Measurements from ENCODE around the gene EPS8L2.

EPS8L2 gene

GRCh38 chr11:704228-704674, 1.8 kb upstream of the EPS8L2 start:
- no peak overlapping the region for H3K27ac ChIP-seq
- no peak overlapping the region for H3K4me3 ChIP-seq (IDR thresholded peaks at IDR 0.05; ENCODE audit: insufficient read depth, low read depth, low read length)
- H3K27me3 ChIP-seq (ENCODE audit: insufficient read depth, low read depth), result no peaks in the 10 kb centered on the region
- no peaks in the 10 kb centered on the region for H3K79me2 ChIP-seq (ENCODE audit: insufficient read depth, low read depth)
- H3K4me1 ChIP-seq (ENCODE audit: low read depth, poor library complexity, severe bottlenecking), result no peaks in the 10 kb centered on the region
- no peak overlapping the region for H2AFZ ChIP-seq (ENCODE audit: low read depth)
- no peaks in the 10 kb centered on the region for H3K36me3 ChIP-seq (ENCODE audit: insufficient read depth)
- H3K4me2 ChIP-seq, result no peak overlapping the region
- no peak for TF ChIP-seq CTCF (conservative IDR thresholded peaks at IDR 0.05; ENCODE audit: low read depth, low read length)
- H4K20me1 ChIP-seq (ENCODE audit: insufficient read depth), result no peaks in the 10 kb centered on the region
- H3K9ac ChIP-seq, result no peak overlapping the region

GRCh38 chr11:704781-705645, 1.0 kb upstream of the EPS8L2 start:
- H3K9ac ChIP-seq, result no peak overlapping the region
- H3K27ac ChIP-seq, result no peak overlapping the region
- H3K79me2 ChIP-seq (ENCODE audit: insufficient read depth, low read depth), result no peaks in the 10 kb centered on the region
- no peaks in the 10 kb centered on the region for H3K4me1 ChIP-seq (ENCODE audit: low read depth, poor library complexity, severe bottlenecking)
- TF ChIP-seq CTCF (conservative IDR thresholded peaks at IDR 0.05; ENCODE audit: low read depth, low read length), result no peak
- no peak overlapping the region for H2AFZ ChIP-seq (ENCODE audit: low read depth)
- H3K27me3 ChIP-seq (ENCODE audit: insufficient read depth, low read depth), result no peaks in the 10 kb centered on the region
- H4K20me1 ChIP-seq (ENCODE audit: insufficient read depth), result no peaks in the 10 kb centered on the region
- H3K4me2 ChIP-seq, result no peak overlapping the region
- H3K4me3 ChIP-seq (IDR thresholded peaks at IDR 0.05; ENCODE audit: insufficient read depth, low read depth, low read length), result no peak overlapping the region
- no peaks in the 10 kb centered on the region for H3K36me3 ChIP-seq (ENCODE audit: insufficient read depth)

GRCh38 chr11:706439-706956, 467 bp downstream of the EPS8L2 start:
- H3K4me2 ChIP-seq, result no peak overlapping the region
- no peaks in the 10 kb centered on the region for H3K4me1 ChIP-seq (ENCODE audit: low read depth, poor library complexity, severe bottlenecking)
- no peaks in the 10 kb centered on the region for H3K79me2 ChIP-seq (ENCODE audit: insufficient read depth, low read depth)
- no peaks in the 10 kb centered on the region for H4K20me1 ChIP-seq (ENCODE audit: insufficient read depth)
- no peaks in the 10 kb centered on the region for H3K27me3 ChIP-seq (ENCODE audit: insufficient read depth, low read depth)
- H3K36me3 ChIP-seq (ENCODE audit: insufficient read depth), result no peaks in the 10 kb centered on the region
- no peak for TF ChIP-seq CTCF (conservative IDR thresholded peaks at IDR 0.05; ENCODE audit: low read depth, low read length)
- no peak overlapping the region for H3K27ac ChIP-seq
- no peak overlapping the region for H2AFZ ChIP-seq (ENCODE audit: low read depth)
- H3K4me3 ChIP-seq (IDR thresholded peaks at IDR 0.05; ENCODE audit: insufficient read depth, low read depth, low read length), result no peak overlapping the region
- no peak overlapping the region for H3K9ac ChIP-seq

GRCh38 chr11:706957-707816, 1.2 kb downstream of the EPS8L2 start:
- no peak overlapping the region for H3K27ac ChIP-seq

More at GRCh38 chr11:706957-707816, 1.2 kb downstream of the EPS8L2 start:
- Histone ChIP-seq H4K20me1 (ENCODE audit: insufficient read depth) (no peaks in the 10 kb centered on the region), H3K4me1 (ENCODE audit: low read depth, poor library complexity, severe bottlenecking) (no peaks in the 10 kb centered on the region), H3K27me3 (ENCODE audit: insufficient read depth, low read depth) (no peaks in the 10 kb centered on the region), H3K79me2 (ENCODE audit: insufficient read depth, low read depth) (no peaks in the 10 kb centered on the region), H3K4me2 (no peak overlapping the region), H3K4me3 (IDR thresholded peaks at IDR 0.05; ENCODE audit: insufficient read depth, low read depth, low read length) (no peak overlapping the region), H2AFZ (ENCODE audit: low read depth) (no peak overlapping the region), H3K9ac (no peak overlapping the region), H3K36me3 (ENCODE audit: insufficient read depth) (no peaks in the 10 kb centered on the region)
- no peak for TF ChIP-seq CTCF (conservative IDR thresholded peaks at IDR 0.05; ENCODE audit: low read depth, low read length)
